Stimulated activated CD4-positive, alpha-beta T cell treated with anti-CD3 and anti-CD28 coated beads, Interleukin-12 subunit alpha, Interleukin-12 subunit beta, amount 100 ng/mL, for 4 hours (primary cell): ENCODE measurements around the gene RBM47.
"Not testable (repeated sequence)": the region's sequence is repeated elsewhere in the genome, so short reads cannot be mapped to it uniquely, and the experiment has no call there.

Experiments used
- DNase-seq: peaks from one replicate; pipeline ENCODE4 v3.0.0-alpha.2; 2020

Gene RBM47

GRCh38 chr4:40481977-40482376 lies 147.7 kb downstream of the RBM47 start:
- no peak for DNase-seq

GRCh38 chr4:40480291-40480690 lies 149.4 kb downstream of the RBM47 start:
- DNase-seq, result no peak

GRCh38 chr4:40479378-40479777 lies 150.3 kb downstream of the RBM47 start:
- DNase-seq, result no peak

GRCh38 chr4:40475609-40476008 lies 154.1 kb downstream of the RBM47 start:
- no peak for DNase-seq

- DNase-seq, result no peak
Measured at GRCh38 chr4:40473578-40474388, 155.9 kb downstream of the RBM47 start.

GRCh38 chr4:40471923-40472322 lies 157.7 kb downstream of the RBM47 start:
- DNase-seq, result no peak

GRCh38 chr4:40466789-40467188 lies 162.9 kb downstream of the RBM47 start:
- DNase-seq, result no peak

GRCh38 chr4:40462326-40462725 lies 167.3 kb downstream of the RBM47 start:
- no peak for DNase-seq

GRCh38 chr4:40461879-40462278 lies 167.8 kb downstream of the RBM47 start:
- no peak for DNase-seq

GRCh38 chr4:40461062-40461461 lies 168.6 kb downstream of the RBM47 start:
- DNase-seq, result no peak

- DNase-seq, result no peak
Measured at GRCh38 chr4:40458683-40459082, 171.0 kb downstream of the RBM47 start.

GRCh38 chr4:40458109-40458508 lies 171.6 kb downstream of the RBM47 start:
- no peak for DNase-seq

- DNase-seq, result no peak
Measured at GRCh38 chr4:40455340-40455902, 174.2 kb downstream of the RBM47 start.

GRCh38 chr4:40454816-40455215 lies 174.8 kb downstream of the RBM47 start:
- no peak for DNase-seq

GRCh38 chr4:40453912-40454311 lies 175.8 kb downstream of the RBM47 start:
- DNase-seq, result no peak

GRCh38 chr4:40448875-40449274 lies 180.8 kb downstream of the RBM47 start:
- DNase-seq, result no peak

- no peak for DNase-seq
Measured at GRCh38 chr4:40446839-40447238, 182.8 kb downstream of the RBM47 start.

- DNase-seq, result not testable (repeated sequence)
Measured at GRCh38 chr4:40446261-40446750, 183.4 kb downstream of the RBM47 start.

GRCh38 chr4:40445671-40446070 lies 184.0 kb downstream of the RBM47 start:
- DNase-seq, result no peak

GRCh38 chr4:40441430-40441829 lies 188.2 kb downstream of the RBM47 start:
- no peak for DNase-seq

GRCh38 chr4:40439519-40439918 lies 190.1 kb downstream of the RBM47 start:
- DNase-seq, result no peak

GRCh38 chr4:40438384-40439026 lies 191.2 kb downstream of the RBM47 start:
- DNase-seq, result no peak

- DNase-seq, result no peak
Measured at GRCh38 chr4:40437741-40438383, 191.8 kb downstream of the RBM47 start.
